Gastroesophageal sphincter (tissue), 3 donors: ENCODE measurements around the gene THEM5.

ENCODE experiments used
- EP300 ChIP-seq: sonication (generic); formaldehyde crosslinking; IDR thresholded peaks from one replicate; pipeline ENCODE4 v1.6.1; 2017; ENCODE audit warnings: antibody characterized with exemption, mild to moderate bottlenecking
- POLR2A ChIP-seq, 2 donors: fragments of 450-650 bp; IDR thresholded peaks; one replicate each; pipeline ENCODE4 v1.6.1; 2017; ENCODE audit warnings: antibody characterized with exemption in 2 of 2, mild to moderate bottlenecking in 2 of 2, moderate library complexity in 1 of 2
- POLR2AphosphoS5 ChIP-seq: sonication (generic); formaldehyde crosslinking; IDR thresholded peaks from one replicate; pipeline ENCODE4 v1.6.1; 2017; ENCODE audit warnings: antibody characterized with exemption
- TF ChIP-seq, protein P1 (sequence below), 4 experiments: fragments of 200-600 bp in 2 of 4; fragments of 450-650 bp in 2 of 4; sonication (generic) in 1 of 4; IDR thresholded peaks; one replicate each; pipeline ENCODE4 v1.5.1; 2017 to 2019; ENCODE audit warnings: antibody characterized with exemption in 4 of 4, mild to moderate bottlenecking in 2 of 4, moderate library complexity in 2 of 4

DNA sequence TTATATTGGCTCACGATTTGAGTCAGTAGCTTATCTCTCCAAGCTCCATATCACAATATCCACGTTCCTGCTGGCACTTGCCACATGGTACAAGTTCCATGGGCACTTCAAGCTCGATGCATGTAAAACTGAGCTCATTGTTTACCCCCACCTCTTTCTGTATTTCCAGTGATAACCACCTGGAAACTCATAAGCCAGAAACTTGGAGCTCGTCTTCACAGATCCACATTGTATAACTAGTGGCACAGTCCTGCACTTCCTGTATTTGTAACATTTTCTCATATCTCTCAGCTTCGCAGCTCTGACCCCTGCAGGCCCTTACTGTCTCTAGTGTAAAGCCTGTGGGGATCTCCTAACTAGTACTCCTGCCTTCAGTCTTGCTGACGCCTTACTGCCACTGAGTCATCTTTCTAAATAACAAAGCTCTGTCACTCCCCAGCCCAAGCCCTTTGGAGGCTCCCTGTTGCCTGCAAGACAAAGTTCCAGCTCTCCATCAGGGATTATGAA is 7.4 kb downstream of the THEM5 start:
- TF ChIP-seq, protein P1, sequence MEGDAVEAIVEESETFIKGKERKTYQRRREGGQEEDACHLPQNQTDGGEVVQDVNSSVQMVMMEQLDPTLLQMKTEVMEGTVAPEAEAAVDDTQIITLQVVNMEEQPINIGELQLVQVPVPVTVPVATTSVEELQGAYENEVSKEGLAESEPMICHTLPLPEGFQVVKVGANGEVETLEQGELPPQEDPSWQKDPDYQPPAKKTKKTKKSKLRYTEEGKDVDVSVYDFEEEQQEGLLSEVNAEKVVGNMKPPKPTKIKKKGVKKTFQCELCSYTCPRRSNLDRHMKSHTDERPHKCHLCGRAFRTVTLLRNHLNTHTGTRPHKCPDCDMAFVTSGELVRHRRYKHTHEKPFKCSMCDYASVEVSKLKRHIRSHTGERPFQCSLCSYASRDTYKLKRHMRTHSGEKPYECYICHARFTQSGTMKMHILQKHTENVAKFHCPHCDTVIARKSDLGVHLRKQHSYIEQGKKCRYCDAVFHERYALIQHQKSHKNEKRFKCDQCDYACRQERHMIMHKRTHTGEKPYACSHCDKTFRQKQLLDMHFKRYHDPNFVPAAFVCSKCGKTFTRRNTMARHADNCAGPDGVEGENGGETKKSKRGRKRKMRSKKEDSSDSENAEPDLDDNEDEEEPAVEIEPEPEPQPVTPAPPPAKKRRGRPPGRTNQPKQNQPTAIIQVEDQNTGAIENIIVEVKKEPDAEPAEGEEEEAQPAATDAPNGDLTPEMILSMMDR (IDR thresholded peaks at IDR 0.05): no peak
- no peak for TF ChIP-seq POLR2A (IDR thresholded peaks at IDR 0.05)
- TF ChIP-seq POLR2AphosphoS5: no peak
- no peak for TF ChIP-seq EP300
